ENCODE data around the gene CPA2.

Gene CPA2

DNA sequence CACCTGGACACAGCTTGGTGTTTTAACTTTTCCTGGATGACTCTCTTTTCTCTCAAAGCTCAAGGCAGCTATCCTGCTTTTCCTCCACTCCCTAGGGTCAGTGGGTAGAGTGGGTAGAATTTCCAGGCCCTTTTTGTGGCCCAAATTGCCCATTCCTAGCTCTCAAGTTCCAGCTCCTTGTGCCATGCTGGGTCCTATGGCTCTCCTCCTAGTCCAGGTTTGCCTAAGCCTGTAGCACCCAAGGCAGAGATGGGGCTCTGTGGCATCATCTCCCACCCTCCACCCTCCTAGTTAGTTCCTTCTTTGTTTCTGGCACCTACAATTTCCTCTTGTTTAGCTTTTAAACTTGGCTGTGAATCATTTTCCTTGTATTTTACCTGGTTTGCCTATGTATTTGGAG lies 36.0 kb downstream of the CPA2 start:
- TF ChIP-seq, protein P1, sequence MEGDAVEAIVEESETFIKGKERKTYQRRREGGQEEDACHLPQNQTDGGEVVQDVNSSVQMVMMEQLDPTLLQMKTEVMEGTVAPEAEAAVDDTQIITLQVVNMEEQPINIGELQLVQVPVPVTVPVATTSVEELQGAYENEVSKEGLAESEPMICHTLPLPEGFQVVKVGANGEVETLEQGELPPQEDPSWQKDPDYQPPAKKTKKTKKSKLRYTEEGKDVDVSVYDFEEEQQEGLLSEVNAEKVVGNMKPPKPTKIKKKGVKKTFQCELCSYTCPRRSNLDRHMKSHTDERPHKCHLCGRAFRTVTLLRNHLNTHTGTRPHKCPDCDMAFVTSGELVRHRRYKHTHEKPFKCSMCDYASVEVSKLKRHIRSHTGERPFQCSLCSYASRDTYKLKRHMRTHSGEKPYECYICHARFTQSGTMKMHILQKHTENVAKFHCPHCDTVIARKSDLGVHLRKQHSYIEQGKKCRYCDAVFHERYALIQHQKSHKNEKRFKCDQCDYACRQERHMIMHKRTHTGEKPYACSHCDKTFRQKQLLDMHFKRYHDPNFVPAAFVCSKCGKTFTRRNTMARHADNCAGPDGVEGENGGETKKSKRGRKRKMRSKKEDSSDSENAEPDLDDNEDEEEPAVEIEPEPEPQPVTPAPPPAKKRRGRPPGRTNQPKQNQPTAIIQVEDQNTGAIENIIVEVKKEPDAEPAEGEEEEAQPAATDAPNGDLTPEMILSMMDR (IDR thresholded peaks at IDR 0.05; ENCODE audit: low read depth, low read length, missing control alignments), result no peak
- DNase-seq (ENCODE audit: extremely low read depth, low read depth), result no peak
- no peak overlapping the region for H3K4me3 ChIP-seq (replicated peaks; ENCODE audit: low read depth, low read length)

DNA sequence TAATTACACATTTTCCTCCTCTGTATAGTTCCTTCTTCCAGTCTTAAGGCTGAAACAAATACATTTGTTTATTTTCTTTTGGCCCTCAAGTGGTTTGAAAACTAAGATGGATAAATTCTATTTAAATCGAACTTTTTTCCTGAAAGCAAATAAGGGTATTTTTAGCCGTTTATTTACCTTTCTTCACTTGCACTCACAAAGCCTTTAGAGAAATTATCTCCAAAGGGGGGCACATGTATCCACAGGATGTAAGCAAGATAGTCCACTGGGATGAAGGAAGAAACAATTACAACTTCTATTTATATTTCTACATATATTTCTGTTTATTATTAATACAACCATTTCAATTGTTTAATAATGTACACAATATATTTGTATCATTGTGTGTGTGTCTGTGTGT lies 36.5 kb downstream of the CPA2 start:
- DNase-seq (ENCODE audit: extremely low read depth, low read depth), result no peak
- no peak overlapping the region for H3K4me3 ChIP-seq (replicated peaks; ENCODE audit: low read depth, low read length)
- TF ChIP-seq, protein P1 (IDR thresholded peaks at IDR 0.05; ENCODE audit: low read depth, low read length, missing control alignments), result no peak

DNA sequence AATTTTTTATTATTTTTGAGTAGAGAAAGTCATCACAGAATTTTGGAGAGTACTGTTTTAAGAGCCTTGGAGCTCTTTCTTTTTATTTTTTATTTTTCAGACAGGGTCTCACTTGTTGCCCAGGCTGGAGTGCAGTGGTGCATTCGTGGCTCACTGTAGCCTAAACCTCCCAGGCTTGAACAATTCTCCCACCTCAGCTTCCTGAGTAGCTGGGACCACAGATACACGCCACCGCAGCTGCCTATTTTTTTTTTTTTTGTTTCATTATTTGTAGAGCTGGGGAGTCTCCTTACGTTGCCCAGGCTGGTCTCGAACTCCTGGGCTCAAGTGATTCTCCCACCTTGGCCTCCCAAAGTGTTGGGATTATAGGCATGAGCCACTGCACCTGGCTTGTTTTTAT lies 36.9 kb downstream of the CPA2 start:
- TF ChIP-seq, protein P1 (IDR thresholded peaks at IDR 0.05; ENCODE audit: low read depth, low read length, missing control alignments), result no peak
- H3K4me3 ChIP-seq (replicated peaks; ENCODE audit: low read depth, low read length), result no peak overlapping the region
- DNase-seq (ENCODE audit: extremely low read depth, low read depth), result no peak

DNA sequence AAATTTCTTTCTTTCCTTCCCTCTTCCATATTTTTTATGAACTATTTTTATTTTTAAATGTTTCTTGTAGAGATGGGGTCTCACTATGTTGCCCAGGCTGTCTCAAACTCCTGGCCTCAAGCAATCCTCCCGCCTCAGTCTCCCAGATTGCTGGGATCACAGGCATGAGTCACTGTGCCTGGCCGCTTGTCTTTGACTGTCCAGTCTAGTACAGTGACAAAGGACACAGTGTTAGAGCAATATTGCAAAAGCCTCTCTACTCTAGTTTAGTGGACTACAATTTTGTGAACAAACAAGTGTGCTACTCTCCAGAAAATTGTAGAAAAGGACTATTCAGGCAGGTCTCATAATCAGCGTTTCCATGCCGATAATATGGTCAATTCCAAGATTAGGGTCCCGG lies 37.3 kb downstream of the CPA2 start:
- H3K4me3 ChIP-seq (replicated peaks; ENCODE audit: low read depth, low read length), result no peak overlapping the region
- DNase-seq (ENCODE audit: extremely low read depth, low read depth), result no peak
- TF ChIP-seq, protein P1 (IDR thresholded peaks at IDR 0.05; ENCODE audit: low read depth, low read length, missing control alignments), result no peak

DNA sequence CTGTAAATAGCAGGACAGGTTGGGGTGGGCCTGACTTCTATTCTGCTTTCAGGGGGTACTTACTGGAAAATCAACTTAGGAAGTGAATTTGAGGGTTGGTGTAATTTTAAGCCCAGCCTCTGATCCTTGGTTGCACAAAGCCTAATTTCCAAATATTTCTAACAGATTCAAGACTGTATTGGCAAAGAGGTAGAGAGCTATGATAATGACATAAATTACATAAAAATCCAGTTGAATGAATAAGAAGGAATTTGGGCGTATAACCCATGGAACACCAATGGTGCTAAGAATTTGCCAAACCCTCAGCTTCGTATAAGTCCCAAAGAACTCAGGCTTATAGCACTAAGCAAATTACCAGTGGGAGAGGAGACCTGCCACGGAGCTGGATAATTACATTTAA lies 38.2 kb downstream of the CPA2 start:
- H3K4me3 ChIP-seq (replicated peaks; ENCODE audit: low read depth, low read length), result no peak overlapping the region
- no peak for DNase-seq (ENCODE audit: extremely low read depth, low read depth)
- TF ChIP-seq, protein P1 (IDR thresholded peaks at IDR 0.05; ENCODE audit: low read depth, low read length, missing control alignments), result no peak

DNA sequence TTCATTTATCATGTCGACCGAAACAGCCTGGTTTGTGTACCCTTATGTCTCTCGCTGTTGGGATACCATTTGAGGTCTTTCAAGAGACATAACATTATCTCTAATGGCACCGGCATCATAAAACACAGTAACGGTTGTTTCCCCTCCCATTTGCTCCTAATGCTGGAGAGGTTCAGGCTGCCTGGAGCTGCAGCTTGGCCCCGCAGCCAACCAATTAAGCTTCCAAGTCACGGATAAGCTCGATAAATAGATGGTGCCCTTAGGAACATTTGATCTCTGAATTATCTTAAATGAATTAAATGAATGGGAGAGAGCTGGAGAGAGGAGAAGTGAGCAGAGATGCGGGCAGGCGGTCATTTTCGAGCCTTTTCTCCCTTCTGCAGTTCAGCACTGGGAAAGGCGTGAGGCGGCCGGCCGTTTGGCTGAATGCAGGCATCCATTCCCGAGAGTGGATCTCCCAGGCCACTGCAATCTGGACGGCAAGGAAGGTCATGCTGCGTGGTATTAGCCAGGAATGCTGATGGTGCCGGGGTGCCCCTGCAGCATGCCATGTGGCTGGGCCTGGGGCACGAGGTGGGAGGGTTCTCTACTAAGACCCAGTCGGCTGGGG lies 38.9 kb downstream of the CPA2 start:
- TF ChIP-seq, protein P1 (IDR thresholded peaks at IDR 0.05; ENCODE audit: low read depth, low read length, missing control alignments), result no peak
- DNase-seq (ENCODE audit: extremely low read depth, low read depth), result no peak
- no peak overlapping the region for H3K4me3 ChIP-seq (replicated peaks; ENCODE audit: low read depth, low read length)

DNA sequence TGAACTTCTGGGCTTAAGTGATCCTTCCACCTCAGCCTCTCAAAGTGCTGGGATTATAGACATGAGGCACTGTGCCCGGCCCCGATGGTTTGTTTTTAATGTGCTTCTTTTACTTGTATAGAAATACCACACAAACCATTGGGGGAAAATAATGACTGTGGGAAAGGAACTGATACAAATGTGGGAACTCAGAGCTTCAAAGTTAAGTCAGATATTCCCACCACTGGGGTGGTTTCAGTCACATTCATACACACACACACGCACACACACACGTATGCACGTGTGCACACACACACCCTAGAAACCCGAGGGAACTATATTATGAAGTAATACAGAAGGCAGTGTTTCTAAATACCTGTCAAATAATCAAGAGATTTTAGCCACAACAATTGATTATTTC lies 43.3 kb downstream of the CPA2 start:
- no peak overlapping the region for H3K4me3 ChIP-seq (replicated peaks; ENCODE audit: low read depth, low read length)
- TF ChIP-seq, protein P1 (IDR thresholded peaks at IDR 0.05; ENCODE audit: low read depth, low read length, missing control alignments), result no peak
- no peak for DNase-seq (ENCODE audit: extremely low read depth, low read depth)

Data from HFF-Myc (cell line).